ENCODE data around the gene DCLK1. TPM values are rescaled to one million over a fixed set of nuclear protein-coding genes. Genes with fewer than 3 reads are reported as not detected.
"Not testable (repeated sequence)": the region's sequence is repeated elsewhere in the genome, so short reads cannot be mapped to it uniquely, and the experiment has no call there.

DCLK1 gene
- total RNA-seq, 2 donors from 2014 or later = 4.7 to 10.1 TPM

DNA sequence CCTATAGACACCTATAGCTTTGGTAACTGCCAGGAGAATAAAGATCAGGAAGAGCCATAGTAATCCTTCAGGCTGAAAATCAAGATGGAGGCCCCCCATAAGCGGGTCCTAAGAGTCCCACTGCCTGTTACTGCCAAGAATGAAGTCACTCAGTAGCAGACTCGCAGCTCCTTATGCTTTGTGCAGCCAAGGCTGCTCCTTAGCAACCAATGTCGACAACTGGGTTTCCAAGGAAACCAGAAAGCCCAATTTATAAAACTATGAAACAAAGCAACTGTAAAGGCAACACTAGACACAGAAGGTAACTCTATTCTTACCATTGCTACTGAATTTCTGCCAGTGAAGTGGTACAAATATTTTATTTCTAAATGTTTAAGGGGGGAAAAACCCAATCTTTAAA lies 56.5 kb downstream of the DCLK1 start:
- H3K27me3 ChIP-seq = no peaks in the 10 kb centered on the region
- no peaks in the 10 kb centered on the region for H3K4me1 ChIP-seq
- no peak overlapping the region for H3K27ac ChIP-seq
- no peaks in the 10 kb centered on the region for H3K36me3 ChIP-seq
- no peak for DNase-seq (ENCODE audit: low spot score)
- TF ChIP-seq, protein P1, sequence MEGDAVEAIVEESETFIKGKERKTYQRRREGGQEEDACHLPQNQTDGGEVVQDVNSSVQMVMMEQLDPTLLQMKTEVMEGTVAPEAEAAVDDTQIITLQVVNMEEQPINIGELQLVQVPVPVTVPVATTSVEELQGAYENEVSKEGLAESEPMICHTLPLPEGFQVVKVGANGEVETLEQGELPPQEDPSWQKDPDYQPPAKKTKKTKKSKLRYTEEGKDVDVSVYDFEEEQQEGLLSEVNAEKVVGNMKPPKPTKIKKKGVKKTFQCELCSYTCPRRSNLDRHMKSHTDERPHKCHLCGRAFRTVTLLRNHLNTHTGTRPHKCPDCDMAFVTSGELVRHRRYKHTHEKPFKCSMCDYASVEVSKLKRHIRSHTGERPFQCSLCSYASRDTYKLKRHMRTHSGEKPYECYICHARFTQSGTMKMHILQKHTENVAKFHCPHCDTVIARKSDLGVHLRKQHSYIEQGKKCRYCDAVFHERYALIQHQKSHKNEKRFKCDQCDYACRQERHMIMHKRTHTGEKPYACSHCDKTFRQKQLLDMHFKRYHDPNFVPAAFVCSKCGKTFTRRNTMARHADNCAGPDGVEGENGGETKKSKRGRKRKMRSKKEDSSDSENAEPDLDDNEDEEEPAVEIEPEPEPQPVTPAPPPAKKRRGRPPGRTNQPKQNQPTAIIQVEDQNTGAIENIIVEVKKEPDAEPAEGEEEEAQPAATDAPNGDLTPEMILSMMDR (IDR thresholded peaks at IDR 0.05) = no peak
- H3K4me3 ChIP-seq = no peak overlapping the region
- no peaks in the 10 kb centered on the region for H3K9me3 ChIP-seq

DNA sequence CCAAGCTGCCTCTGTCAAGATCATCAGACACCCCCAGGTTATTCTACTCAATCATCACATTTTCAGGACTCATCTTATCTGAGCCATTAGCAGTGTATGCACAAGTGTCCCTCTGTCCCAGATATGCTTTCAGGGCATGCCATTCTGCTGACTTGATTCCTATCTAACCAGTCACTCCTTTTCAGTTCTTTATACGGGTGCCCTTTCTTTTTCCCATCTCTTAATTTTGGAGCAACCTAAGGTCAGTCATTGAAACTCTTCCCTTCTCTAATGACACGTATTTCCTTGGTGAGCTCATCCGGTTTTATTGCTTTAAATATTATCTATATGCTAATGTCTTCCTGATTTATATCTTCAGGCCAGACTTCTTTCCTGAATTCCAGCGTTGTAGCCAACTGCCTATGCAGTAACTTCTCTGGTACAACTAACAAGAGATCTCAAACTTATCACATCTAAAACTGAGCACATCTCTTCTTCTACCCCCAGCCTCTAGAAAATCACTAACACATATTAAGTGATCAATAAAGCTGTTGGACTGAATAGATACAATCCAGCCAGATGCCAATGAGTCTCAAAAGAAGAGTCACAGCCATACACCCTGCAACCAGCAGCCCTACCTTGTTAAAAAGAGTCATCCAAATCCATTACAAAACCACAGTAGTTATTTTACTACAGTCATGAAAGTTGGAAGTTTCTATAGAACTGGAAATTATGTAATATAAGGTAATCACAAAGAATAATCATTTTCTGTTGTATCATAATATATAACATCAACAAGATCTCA lies 58.8 kb downstream of the DCLK1 start:
- Histone ChIP-seq H3K27me3 (no peaks in the 10 kb centered on the region), H3K36me3 (no peaks in the 10 kb centered on the region), H3K4me3 (no peak overlapping the region), H3K4me1 (no peaks in the 10 kb centered on the region), H3K9me3 (no peaks in the 10 kb centered on the region), H3K27ac (no peak overlapping the region)
- TF ChIP-seq, protein P1 (IDR thresholded peaks at IDR 0.05) = no peak
- DNase-seq (ENCODE audit: low spot score) = no peak

DNA sequence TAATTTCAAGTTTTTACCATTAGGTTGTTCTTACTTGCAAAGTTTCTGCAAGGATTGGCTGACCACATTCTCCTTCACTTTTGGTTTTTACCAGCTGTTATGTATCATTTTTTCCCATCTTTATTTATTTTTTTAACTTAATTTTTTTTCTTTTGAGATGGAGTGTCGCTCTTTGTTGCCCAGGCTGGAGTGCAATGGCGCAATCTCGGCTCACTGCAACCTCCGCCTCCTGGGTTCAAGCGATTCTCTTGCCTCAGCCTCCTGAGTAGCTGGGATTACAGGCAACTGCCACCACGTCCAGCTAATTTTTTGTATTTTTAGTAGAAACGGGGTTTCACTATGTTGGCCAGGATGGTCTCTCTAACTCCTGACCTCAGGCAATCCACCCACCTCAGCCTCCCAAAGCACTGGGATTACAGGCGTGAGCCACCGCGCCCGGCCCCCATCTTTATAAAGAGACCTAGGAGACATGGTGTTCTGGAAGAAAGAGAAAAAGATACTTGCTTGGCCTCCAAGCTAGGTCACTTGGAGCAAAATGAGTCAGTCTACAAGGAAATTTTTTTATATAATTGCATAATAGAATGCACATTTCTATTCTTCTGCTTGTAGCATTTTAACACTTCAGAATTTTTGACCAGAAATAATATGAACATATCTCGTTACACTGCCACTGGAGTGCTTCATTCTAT lies 60.5 kb downstream of the DCLK1 start:
- not testable (repeated sequence) for DNase-seq (ENCODE audit: low spot score); H3K4me1 ChIP-seq; H3K27me3 ChIP-seq; H3K9me3 ChIP-seq; H3K36me3 ChIP-seq
- peak overlapping the region; percentile 27 to 67 for H3K27ac ChIP-seq
- H3K4me3 ChIP-seq = peak overlapping the region; percentile 1 to 11

DNA sequence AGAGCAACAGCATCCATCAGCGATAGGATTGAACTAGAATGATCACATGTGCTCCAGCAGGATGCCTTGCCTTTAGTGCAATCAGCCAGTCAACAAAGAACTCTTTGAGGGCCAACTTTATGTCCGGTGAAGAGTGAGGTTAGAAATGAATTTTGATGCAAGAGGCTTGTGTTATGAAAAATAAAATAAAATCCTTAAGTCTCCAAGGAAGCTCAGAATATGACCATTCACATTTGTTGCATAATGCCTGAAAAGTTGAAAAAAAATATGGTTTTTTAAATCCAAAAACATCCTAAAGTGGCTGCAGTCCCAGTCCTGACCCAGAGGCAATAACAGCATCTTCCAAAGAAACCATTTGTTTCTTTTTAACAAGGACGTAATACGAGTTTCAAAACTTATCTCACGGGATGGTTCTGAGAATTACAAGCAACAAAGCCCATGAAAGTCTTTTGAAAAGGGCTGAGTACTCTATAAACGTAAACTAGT lies 61.3 kb downstream of the DCLK1 start:
- peak overlapping the region in 1 of 2 donors; percentile 11 for H3K4me3 ChIP-seq
- H3K27me3 ChIP-seq = no peaks in the 10 kb centered on the region
- H3K9me3 ChIP-seq = no peaks in the 10 kb centered on the region
- no peaks in the 10 kb centered on the region for H3K36me3 ChIP-seq
- DNase-seq (ENCODE audit: low spot score) = no peak
- H3K4me1 ChIP-seq = no peaks in the 10 kb centered on the region
- TF ChIP-seq, protein P1 (IDR thresholded peaks at IDR 0.05) = no peak
- peak overlapping the region; percentile 48 to 72 for H3K27ac ChIP-seq

DNA sequence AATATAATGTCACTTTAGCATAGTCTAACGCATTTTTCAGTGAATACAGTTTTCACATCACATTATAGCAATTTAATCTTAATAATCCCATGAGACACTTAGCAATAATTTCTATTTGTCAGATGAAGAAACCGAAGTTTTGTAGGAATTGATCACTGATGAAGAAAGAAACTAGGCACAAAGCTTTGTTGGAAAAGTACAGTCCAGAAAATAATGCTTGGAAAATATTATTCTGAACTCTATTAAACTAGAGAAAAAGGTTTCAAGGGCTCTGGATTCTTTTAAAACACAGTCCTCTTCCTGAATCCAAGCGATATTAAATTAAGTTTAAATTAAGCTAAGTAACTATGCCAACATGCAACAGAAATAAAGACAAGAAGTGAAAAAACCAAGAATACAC lies 62.2 kb downstream of the DCLK1 start:
- no peaks in the 10 kb centered on the region for H3K9me3 ChIP-seq
- peak overlapping the region; percentile 48 to 72 for H3K27ac ChIP-seq
- H3K36me3 ChIP-seq = no peaks in the 10 kb centered on the region
- TF ChIP-seq, protein P1 (IDR thresholded peaks at IDR 0.05) = no peak
- H3K4me3 ChIP-seq = no peak overlapping the region
- DNase-seq (ENCODE audit: low spot score) = no peak
- no peaks in the 10 kb centered on the region for H3K4me1 ChIP-seq
- no peaks in the 10 kb centered on the region for H3K27me3 ChIP-seq

DNA sequence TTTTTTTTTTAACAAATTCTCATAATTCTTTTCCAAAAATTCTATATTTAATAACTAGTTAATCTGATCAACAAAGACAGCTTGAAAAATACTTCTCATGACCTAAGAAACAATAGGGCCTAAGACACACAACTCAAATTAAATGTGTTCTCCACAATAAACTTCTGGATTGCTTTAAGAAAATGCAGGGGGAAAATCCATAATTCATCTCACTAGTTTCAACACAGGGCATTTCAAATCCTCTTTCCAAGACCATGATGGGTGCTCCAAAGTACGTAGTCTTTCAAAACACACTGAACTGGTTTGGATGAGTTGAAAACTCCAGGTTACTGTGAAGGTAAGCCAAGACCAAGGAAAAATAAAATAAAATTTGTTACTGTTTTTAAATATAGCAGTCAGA lies 62.6 kb downstream of the DCLK1 start:
- no peaks in the 10 kb centered on the region for H3K4me1 ChIP-seq
- no peak overlapping the region for H3K4me3 ChIP-seq
- H3K27me3 ChIP-seq = no peaks in the 10 kb centered on the region
- peak overlapping the region in 1 of 2 donors; percentile 7 for H3K27ac ChIP-seq
- H3K36me3 ChIP-seq = no peaks in the 10 kb centered on the region
- no peak for DNase-seq (ENCODE audit: low spot score)
- no peaks in the 10 kb centered on the region for H3K9me3 ChIP-seq
- TF ChIP-seq, protein P1 (IDR thresholded peaks at IDR 0.05) = no peak
